HG03135 (cell line): Measurements from ENCODE around the gene HSDL2.
A peak's percentile ranks its signal among the peaks of the same experiment; 100 is the strongest.
"Not testable (repeated sequence)": the region's sequence is repeated elsewhere in the genome, so short reads cannot be mapped to it uniquely, and the experiment has no call there.

Experiments used
- ATAC-seq: cut with Tn5 transposase; IDR thresholded peaks from one replicate; pipeline ENCODE4 v1.9.1; 2021; ENCODE audit warnings: mild to moderate bottlenecking, moderate library complexity; ENCODE audit not compliant: unreplicated experiment

Gene HSDL2

GRCh38 chr9:112365257-112365656 is 14.7 kb upstream of the HSDL2 start:
- ATAC-seq: not testable (repeated sequence)

- ATAC-seq: no peak
These were observed 13.3 kb upstream of the HSDL2 start for GRCh38 chr9:112366591-112366990.

GRCh38 chr9:112367465-112367864 is 12.4 kb upstream of the HSDL2 start:
- ATAC-seq: no peak

GRCh38 chr9:112369817-112370216 is 10.1 kb upstream of the HSDL2 start:
- no peak for ATAC-seq

GRCh38 chr9:112371060-112371459 is 8.8 kb upstream of the HSDL2 start:
- no peak for ATAC-seq

- not testable (repeated sequence) for ATAC-seq
These were observed 6.2 kb upstream of the HSDL2 start for GRCh38 chr9:112373666-112374065.

GRCh38 chr9:112374232-112374631 is 5.7 kb upstream of the HSDL2 start:
- ATAC-seq: not testable (repeated sequence)

- no peak for ATAC-seq
These were observed 4.5 kb upstream of the HSDL2 start for GRCh38 chr9:112375361-112375760.

- ATAC-seq: no peak
These were observed 2.8 kb upstream of the HSDL2 start for GRCh38 chr9:112377087-112377486.

GRCh38 chr9:112377684-112378327 is 2.1 kb upstream of the HSDL2 start:
- ATAC-seq: no peak

GRCh38 chr9:112378328-112379176 is 1.4 kb upstream of the HSDL2 start:
- peak; percentile 5 for ATAC-seq

- peak; percentile 83 for ATAC-seq
These were observed 469 bp upstream of the HSDL2 start for GRCh38 chr9:112379177-112380101.

GRCh38 chr9:112380825-112381221 is 915 bp downstream of the HSDL2 start:
- ATAC-seq: no peak

- ATAC-seq: no peak
These were observed 2.2 kb downstream of the HSDL2 start for GRCh38 chr9:112382066-112382465.

- ATAC-seq: no peak
These were observed 2.8 kb downstream of the HSDL2 start for GRCh38 chr9:112382501-112383364.

GRCh38 chr9:112384219-112384618 is 4.3 kb downstream of the HSDL2 start:
- no peak for ATAC-seq

GRCh38 chr9:112384690-112385089 is 4.8 kb downstream of the HSDL2 start:
- no peak for ATAC-seq

GRCh38 chr9:112387115-112387514 is 7.2 kb downstream of the HSDL2 start:
- no peak for ATAC-seq

GRCh38 chr9:112389897-112390296 is 10.0 kb downstream of the HSDL2 start:
- not testable (repeated sequence) for ATAC-seq

GRCh38 chr9:112391936-112392560 is 12.1 kb downstream of the HSDL2 start:
- not testable (repeated sequence) for ATAC-seq
